SK-N-SH treated with all-trans-retinoic acid at 6 μM for 48 hours (cell line): ENCODE data around the gene ZNF469.

Experiments used
- ISL1 ChIP-seq: fragments of 250-450 bp; sonication (Bioruptor Pico); IDR thresholded peaks from 2 replicates; pipeline ENCODE4 v2.1.2; 2022; ENCODE audit warnings: mild to moderate bottlenecking, moderate library complexity
- OSR1 ChIP-seq: fragments of 250-450 bp; sonication (Bioruptor Pico); IDR thresholded peaks from 2 replicates; pipeline ENCODE4 v1.8.0; 2022; ENCODE audit warnings: moderate library complexity, mild to moderate bottlenecking, inconsistent platforms
- SNAI2 ChIP-seq: fragments of 250-450 bp; sonication (Bioruptor Pico); IDR thresholded peaks from 2 replicates; pipeline ENCODE4 v1.5.0; 2020; ENCODE audit warnings: mild to moderate bottlenecking, moderate library complexity
- ZC3H10 ChIP-seq: fragments of 250-450 bp; sonication (Bioruptor Pico); IDR thresholded peaks from 2 replicates; pipeline ENCODE4 v1.5.1; 2021; ENCODE audit warnings: mild to moderate bottlenecking, moderate library complexity
- ZFP3 ChIP-seq: fragments of 250-450 bp; sonication (Bioruptor Pico); IDR thresholded peaks from 2 replicates; pipeline ENCODE4 v1.5.0; 2020; ENCODE audit warnings: mild to moderate bottlenecking, moderate library complexity
- ZNF70 ChIP-seq: fragments of 450-650 bp; formaldehyde crosslinking; IDR thresholded peaks from 2 replicates; pipeline ENCODE4 v1.5.0; 2020; ENCODE audit warnings: mild to moderate bottlenecking, moderate library complexity
- TF ChIP-seq, protein P1 (sequence below): fragments of 250-450 bp; sonication (Bioruptor Pico); IDR thresholded peaks from 2 replicates; pipeline ENCODE4 v1.5.1; 2021; ENCODE audit warnings: mild to moderate bottlenecking, moderate library complexity
- TF ChIP-seq, protein P2 (sequence below): fragments of 250-450 bp; sonication (Bioruptor Pico); IDR thresholded peaks from 2 replicates; pipeline ENCODE4 v1.8.0; 2021; ENCODE audit warnings: low read depth, mild to moderate bottlenecking, moderate library complexity, borderline replicate concordance
- TF ChIP-seq, protein P3 (sequence below): fragments of 250-450 bp; sonication (Bioruptor Pico); IDR thresholded peaks from 2 replicates; pipeline ENCODE4 v1.5.1; 2020; ENCODE audit warnings: low read depth, mild to moderate bottlenecking, moderate library complexity

DNA sequence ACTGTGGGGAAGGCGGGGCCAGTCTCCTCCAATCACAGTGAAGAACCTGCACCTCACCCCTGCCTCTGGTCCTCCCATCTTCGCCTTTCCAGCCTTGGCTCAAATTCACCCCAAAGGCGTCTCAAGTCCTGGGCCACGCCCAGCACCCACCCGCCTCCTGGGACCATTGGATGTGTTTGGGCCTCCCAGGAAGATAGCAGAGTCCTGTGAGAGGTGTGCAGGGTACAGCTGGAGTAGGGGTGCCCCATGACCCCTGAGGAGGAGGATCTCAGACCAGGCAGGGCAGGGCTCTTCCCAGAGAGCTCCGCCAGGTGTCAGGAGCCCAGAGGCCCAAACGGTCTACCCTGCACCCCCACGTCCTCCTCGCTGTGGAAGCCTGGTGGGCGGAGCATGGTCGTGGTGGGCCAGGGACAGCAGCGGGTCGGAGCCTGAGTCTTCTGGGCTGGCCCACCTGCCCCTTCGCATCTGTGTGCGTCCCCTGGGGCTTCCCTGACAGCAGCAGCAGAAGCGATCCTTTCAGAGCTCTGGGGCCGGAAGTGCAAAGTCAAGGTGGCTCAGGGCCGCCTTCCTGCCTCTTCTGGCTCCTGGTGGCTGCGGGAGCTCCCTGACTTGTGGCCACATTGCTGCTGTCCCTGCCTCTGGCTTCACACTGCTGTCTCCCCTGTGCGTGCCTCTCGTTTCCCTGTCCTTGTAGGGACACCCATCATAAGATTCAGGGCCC is 34.9 kb upstream of the ZNF469 start:
- no peak for TF ChIP-seq ISL1
- TF ChIP-seq, protein P1, sequence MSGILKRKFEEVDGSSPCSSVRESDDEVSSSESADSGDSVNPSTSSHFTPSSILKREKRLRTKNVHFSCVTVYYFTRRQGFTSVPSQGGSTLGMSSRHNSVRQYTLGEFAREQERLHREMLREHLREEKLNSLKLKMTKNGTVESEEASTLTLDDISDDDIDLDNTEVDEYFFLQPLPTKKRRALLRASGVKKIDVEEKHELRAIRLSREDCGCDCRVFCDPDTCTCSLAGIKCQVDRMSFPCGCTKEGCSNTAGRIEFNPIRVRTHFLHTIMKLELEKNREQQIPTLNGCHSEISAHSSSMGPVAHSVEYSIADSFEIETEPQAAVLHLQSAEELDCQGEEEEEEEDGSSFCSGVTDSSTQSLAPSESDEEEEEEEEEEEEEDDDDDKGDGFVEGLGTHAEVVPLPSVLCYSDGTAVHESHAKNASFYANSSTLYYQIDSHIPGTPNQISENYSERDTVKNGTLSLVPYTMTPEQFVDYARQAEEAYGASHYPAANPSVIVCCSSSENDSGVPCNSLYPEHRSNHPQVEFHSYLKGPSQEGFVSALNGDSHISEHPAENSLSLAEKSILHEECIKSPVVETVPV: no peak
- TF ChIP-seq, protein P2, sequence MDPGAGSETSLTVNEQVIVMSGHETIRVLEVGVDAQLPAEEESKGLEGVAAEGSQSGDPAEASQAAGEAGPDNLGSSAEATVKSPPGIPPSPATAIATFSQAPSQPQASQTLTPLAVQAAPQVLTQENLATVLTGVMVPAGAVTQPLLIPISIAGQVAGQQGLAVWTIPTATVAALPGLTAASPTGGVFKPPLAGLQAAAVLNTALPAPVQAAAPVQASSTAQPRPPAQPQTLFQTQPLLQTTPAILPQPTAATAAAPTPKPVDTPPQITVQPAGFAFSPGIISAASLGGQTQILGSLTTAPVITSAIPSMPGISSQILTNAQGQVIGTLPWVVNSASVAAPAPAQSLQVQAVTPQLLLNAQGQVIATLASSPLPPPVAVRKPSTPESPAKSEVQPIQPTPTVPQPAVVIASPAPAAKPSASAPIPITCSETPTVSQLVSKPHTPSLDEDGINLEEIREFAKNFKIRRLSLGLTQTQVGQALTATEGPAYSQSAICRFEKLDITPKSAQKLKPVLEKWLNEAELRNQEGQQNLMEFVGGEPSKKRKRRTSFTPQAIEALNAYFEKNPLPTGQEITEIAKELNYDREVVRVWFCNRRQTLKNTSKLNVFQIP: no peak
- no peak for TF ChIP-seq ZC3H10 (CRISPR knock-in tag)
- TF ChIP-seq SNAI2 (CRISPR knock-in tag): no peak
- no peak for TF ChIP-seq OSR1 (CRISPR knock-in tag)
- TF ChIP-seq, protein P3, sequence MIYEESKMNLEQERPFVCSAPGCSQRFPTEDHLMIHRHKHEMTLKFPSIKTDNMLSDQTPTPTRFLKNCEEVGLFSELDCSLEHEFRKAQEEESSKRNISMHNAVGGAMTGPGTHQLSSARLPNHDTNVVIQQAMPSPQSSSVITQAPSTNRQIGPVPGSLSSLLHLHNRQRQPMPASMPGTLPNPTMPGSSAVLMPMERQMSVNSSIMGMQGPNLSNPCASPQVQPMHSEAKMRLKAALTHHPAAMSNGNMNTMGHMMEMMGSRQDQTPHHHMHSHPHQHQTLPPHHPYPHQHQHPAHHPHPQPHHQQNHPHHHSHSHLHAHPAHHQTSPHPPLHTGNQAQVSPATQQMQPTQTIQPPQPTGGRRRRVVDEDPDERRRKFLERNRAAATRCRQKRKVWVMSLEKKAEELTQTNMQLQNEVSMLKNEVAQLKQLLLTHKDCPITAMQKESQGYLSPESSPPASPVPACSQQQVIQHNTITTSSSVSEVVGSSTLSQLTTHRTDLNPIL (CRISPR knock-in tag): no peak
- TF ChIP-seq ZFP3 (CRISPR knock-in tag): no peak
- no peak for TF ChIP-seq ZNF70 (CRISPR knock-in tag)
